Right lobe of liver (tissue), 6 donors: ENCODE data around the gene PSD4. TPM values are rescaled to one million over a fixed set of nuclear protein-coding genes. Genes with fewer than 3 reads are reported as not detected.
A peak's percentile ranks its signal among the peaks of the same experiment; 100 is the strongest.

Source experiments
- ATAC-seq, 4 donors: fragments of 200-7000 bp; cut with Tn5 transposase; one replicate each; pipeline ENCODE4 v1.9.1; 2020; ENCODE audit warnings: mild to moderate bottlenecking in 4 of 4, moderate library complexity in 4 of 4
- DNase-seq, 3 donors: peaks; one replicate each; pipeline ENCODE4 v3.0.0-alpha.2; 2020
- H3K27ac ChIP-seq, 3 donors: fragments of 200-600 bp; one replicate each; pipeline ENCODE4 v1.8.0; 2022
- H3K27me3 ChIP-seq, 2 donors: fragments of 200-600 bp; one replicate each; pipeline ENCODE4 v1.8.0; 2022
- H3K36me3 ChIP-seq, 4 donors: fragments of 200-600 bp; sonication (generic) in 1 of 4; one replicate each; pipeline versions ENCODE4 v1.5.1 to v1.8.0; 2017 to 2022; ENCODE audit warnings: control low read depth in 1 of 4
- H3K4me1 ChIP-seq, 4 donors: fragments of 200-600 bp; sonication (generic) in 1 of 4; one replicate each; pipeline versions ENCODE4 v1.5.1 to v1.8.0; 2017 to 2022; ENCODE audit warnings: control low read depth in 1 of 4
- H3K4me3 ChIP-seq, 3 donors: fragments of 200-600 bp; one replicate each; pipeline ENCODE4 v1.8.0; 2022
- H3K9me3 ChIP-seq, 4 donors: fragments of 200-600 bp; sonication (generic) in 1 of 4; one replicate each; pipeline versions ENCODE4 v1.5.1 to v1.8.0; 2017 to 2022; ENCODE audit warnings: control low read depth in 1 of 4
- POLR2A ChIP-seq: fragments of 450-650 bp; IDR thresholded peaks from one replicate; pipeline ENCODE4 v1.6.1; 2017; ENCODE audit warnings: antibody characterized with exemption, mild to moderate bottlenecking
- WGBS: methylation state at CpG from one replicate; pipeline ENCODE4 v1.1.6; 2018; ENCODE audit warnings: low coverage, low lambda C conversion rate; ENCODE audit not compliant: insufficient coverage; ENCODE audit errors: missing lambda C conversion rate; 5-methylcytosine and 5-hydroxymethylcytosine counted together
- intact Hi-C, 2 donors: fragments of 100-400 bp; cut with DNase I; formaldehyde crosslinking; loops; one replicate each; pipeline versions ENCODE4 v1.11.2 to v1.14.1; 2022
- total RNA-seq, 6 experiments: library from RNA; depleted of rRNA in 2 of 6; stranded (reverse); fragments of >200 nt in 2 of 6; fragmentation: NEBNext Ultra II Directional in 3 of 6; extraction: Animal tissue kit (Norgen Biotek cat#: 25700) in 3 of 6; gene quantifications; one replicate each; pipeline versions ENCODE4 v1.1.0 to v1.2.4, GENCODE V29; 2016 to 2023
- TF ChIP-seq, protein P1 (sequence below), 4 donors: fragments of 200-600 bp in 3 of 4; fragments of 450-650 bp in 1 of 4; IDR thresholded peaks; one replicate each; pipeline versions ENCODE4 v1.5.1 to v1.8.0; 2016 to 2022; ENCODE audit warnings: antibody characterized with exemption in 4 of 4, mild to moderate bottlenecking in 2 of 4
- donor health status: DM: no; HTN: yes; CAD: no.
- donor health status: DM: no; HTN: no; CAD: no.
- donor health status: DM: no; HTN: no; CAD: no.
- donor health status: DM: no; HTN: yes; CAD: no.
- donor health status: DM: no; HTN: yes; CAD: no.

Gene PSD4
- total RNA-seq, 6 experiments from 2014 or later = 38.0 to 77.8 (median 58.7) TPM

DNA sequence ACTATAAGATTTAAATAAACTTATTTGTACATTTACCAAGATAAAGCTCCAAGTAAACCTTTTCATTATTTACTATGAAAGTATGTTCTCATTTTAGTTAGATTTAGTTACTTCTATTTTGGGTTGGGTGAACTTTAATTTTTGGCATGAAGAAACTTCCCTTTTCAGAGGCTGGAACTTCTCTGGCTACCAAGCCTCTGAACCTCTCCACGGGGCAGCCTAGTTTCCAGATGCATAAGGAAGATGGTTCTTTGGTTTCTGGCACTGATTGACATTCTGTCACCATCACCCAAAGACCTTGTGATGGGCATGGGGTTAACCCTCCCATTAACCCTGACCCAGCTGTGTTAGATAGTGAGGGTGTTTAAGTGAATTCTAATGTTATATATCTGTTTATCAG lies 17.1 kb downstream of the PSD4 start:
- no peaks in the 10 kb centered on the region for H3K27me3 ChIP-seq
- no peaks in the 10 kb centered on the region for H3K9me3 ChIP-seq
- no peak overlapping the region for H3K4me3 ChIP-seq
- H3K27ac ChIP-seq = no peak overlapping the region
- peak in 1 of 4 donors; percentile 21 for ATAC-seq
- H3K36me3 ChIP-seq = peaks cover 0 to 24% (median 4%) of the 10 kb centered on the region in 4 donors
- peaks cover 0 to 7% (median 3%) of the 10 kb centered on the region in 4 donors for H3K4me1 ChIP-seq
- intact Hi-C loops = loop anchor here in 1 of 2 donors (10.0 kb wide), 1 partner anchor 56 kb away; no protein-coding TSS in a partner anchor
- TF ChIP-seq, protein P1, sequence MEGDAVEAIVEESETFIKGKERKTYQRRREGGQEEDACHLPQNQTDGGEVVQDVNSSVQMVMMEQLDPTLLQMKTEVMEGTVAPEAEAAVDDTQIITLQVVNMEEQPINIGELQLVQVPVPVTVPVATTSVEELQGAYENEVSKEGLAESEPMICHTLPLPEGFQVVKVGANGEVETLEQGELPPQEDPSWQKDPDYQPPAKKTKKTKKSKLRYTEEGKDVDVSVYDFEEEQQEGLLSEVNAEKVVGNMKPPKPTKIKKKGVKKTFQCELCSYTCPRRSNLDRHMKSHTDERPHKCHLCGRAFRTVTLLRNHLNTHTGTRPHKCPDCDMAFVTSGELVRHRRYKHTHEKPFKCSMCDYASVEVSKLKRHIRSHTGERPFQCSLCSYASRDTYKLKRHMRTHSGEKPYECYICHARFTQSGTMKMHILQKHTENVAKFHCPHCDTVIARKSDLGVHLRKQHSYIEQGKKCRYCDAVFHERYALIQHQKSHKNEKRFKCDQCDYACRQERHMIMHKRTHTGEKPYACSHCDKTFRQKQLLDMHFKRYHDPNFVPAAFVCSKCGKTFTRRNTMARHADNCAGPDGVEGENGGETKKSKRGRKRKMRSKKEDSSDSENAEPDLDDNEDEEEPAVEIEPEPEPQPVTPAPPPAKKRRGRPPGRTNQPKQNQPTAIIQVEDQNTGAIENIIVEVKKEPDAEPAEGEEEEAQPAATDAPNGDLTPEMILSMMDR (IDR thresholded peaks at IDR 0.05) = no peak
- TF ChIP-seq POLR2A = no peak
- WGBS = 50% methylated on average over 1 of the region's 1 CpG
- no peak for DNase-seq

DNA sequence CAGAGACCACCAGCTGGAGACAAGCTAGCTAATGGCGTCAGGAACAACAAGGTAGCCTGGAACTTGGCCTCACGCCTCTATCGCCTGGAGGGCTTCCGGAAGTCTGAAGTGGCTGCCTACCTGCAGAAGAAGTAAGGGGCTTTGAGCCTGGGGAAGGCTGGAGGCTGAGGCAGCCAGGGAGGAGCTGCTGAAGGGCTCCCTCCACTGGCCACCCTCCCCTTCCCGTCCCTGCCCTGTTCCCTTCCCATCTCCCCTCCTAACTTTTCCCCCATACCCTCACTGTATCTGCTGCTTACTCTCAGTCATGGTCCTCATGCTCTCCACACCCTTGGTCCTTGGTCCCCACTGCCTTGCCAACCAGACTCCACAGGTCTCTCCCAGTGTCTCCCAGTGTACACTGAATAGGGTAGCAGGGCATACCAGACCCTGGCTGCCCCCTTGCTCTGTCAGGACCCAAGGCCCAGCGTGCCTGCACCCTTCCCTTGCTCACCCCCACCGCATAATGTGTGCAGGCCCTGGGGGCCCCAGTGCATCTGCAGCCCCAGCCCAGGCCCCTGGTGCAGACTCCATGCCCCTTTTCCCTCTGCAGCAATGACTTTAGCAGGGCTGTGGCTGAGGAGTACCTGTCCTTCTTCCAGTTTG lies 18.8 kb downstream of the PSD4 start:
- 62% methylated on average over 2 of the region's 7 CpGs for WGBS
- Histone ChIP-seq H3K4me1 (peaks cover 0 to 4% (median 2%) of the 10 kb centered on the region in 4 donors), H3K4me3 (no peak overlapping the region), H3K27me3 (no peaks in the 10 kb centered on the region), H3K9me3 (no peaks in the 10 kb centered on the region), H3K27ac (no peak overlapping the region), H3K36me3 (peaks cover 0 to 31% (median 6%) of the 10 kb centered on the region in 4 donors)
- no peak for TF ChIP-seq POLR2A
- TF ChIP-seq, protein P1 (IDR thresholded peaks at IDR 0.05) = peak in 1 of 4 donors; percentile 28
- peak in 3 of 4 donors; percentile 22 to 32 (median 22) for ATAC-seq
- DNase-seq = peak in 1 of 3 donors; percentile 45
- intact Hi-C loops = loop anchor here in 1 of 2 donors (10.0 kb wide), 1 partner anchor 58 kb away; no protein-coding TSS in a partner anchor

DNA sequence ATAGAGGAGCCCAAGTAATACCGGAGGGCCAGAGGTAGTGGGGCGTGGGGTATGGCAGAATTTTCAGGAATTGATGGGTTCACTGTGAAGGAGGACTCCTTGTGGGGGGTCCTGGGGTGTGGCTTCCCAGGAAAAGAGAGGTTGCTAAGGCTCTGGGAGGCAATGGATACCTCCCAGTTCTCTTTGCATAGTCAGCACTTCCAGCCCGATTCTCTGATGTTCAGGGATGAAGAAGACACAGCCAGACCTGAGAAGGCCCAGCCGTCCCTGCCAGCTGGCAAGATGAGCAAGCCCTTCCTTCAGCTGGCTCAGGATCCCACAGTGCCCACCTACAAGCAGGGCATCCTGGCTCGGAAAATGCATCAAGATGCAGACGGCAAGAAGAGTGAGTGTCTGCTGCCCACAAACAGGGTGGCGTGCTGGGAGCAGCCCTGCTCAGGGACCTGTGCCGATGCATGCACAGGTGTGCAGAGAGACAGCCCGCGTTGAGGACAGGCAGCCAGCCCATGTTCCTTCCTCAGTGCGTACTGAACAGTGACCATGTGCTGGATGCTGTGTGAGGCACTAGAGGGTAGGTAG lies 22.2 kb downstream of the PSD4 start:
- TF ChIP-seq, protein P1 (IDR thresholded peaks at IDR 0.05) = no peak
- no peak for TF ChIP-seq POLR2A
- intact Hi-C loops = loop anchor here (5.0 to 10.0 kb wide), 2 partner anchors 59 to 61 kb away; no protein-coding TSS in a partner anchor
- Histone ChIP-seq H3K4me1 (peaks cover 0 to 14% (median 9%) of the 10 kb centered on the region in 4 donors), H3K36me3 (peaks cover 0 to 32% (median 9%) of the 10 kb centered on the region in 4 donors), H3K4me3 (no peak overlapping the region), H3K27me3 (no peaks in the 10 kb centered on the region), H3K27ac (no peak overlapping the region), H3K9me3 (no peaks in the 10 kb centered on the region)
- 92% methylated on average over 2 of the region's 11 CpGs for WGBS
- DNase-seq (peak in 2 of 3 donors; percentile 14 to 22), ATAC-seq (no peak)

DNA sequence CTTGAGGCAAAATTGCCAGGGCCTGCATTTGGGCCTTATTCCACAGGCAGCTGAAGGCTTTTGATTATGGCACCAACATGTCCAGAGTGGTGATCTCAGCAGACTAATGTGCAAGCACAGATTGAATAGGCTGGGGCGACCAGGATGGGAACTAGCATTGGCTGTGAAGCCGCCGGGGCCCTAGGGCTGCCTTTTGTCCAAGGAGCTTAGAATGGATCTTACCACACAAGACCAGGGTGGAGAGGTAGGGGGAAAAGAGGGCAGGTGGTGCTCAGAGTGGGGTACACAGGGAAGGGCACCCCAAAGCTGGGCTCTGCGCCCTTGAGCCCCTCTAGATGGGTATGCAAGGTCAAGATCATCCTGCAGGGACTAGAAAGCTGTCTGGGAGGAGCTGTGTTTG lies 23.1 kb downstream of the PSD4 start:
- TF ChIP-seq POLR2A = no peak
- TF ChIP-seq, protein P1 (IDR thresholded peaks at IDR 0.05) = no peak
- Histone ChIP-seq H3K4me3 (no peak overlapping the region), H3K9me3 (no peaks in the 10 kb centered on the region), H3K4me1 (peaks cover 0 to 14% (median 9%) of the 10 kb centered on the region in 4 donors), H3K36me3 (peaks cover 0 to 40% (median 11%) of the 10 kb centered on the region in 4 donors), H3K27me3 (no peaks in the 10 kb centered on the region), H3K27ac (no peak overlapping the region)
- ATAC-seq = no peak
- intact Hi-C loops = loop anchor here (5.0 to 10.0 kb wide), 2 partner anchors 60 to 62 kb away; no protein-coding TSS in a partner anchor
- DNase-seq = peak in 1 of 3 donors; percentile 39
- WGBS = 94% methylated on average over 3 of the region's 4 CpGs
